Skeletal muscle tissue (tissue), 5 donors: ENCODE measurements around the gene SPRYD7. TPM values are rescaled to one million over a fixed set of nuclear protein-coding genes. Genes with fewer than 3 reads are reported as not detected.

ENCODE experiments used
- H3K27ac ChIP-seq: one replicate; pipeline ENCODE4 v1.7.0; 2013; ENCODE audit warnings: mild to moderate bottlenecking, low read depth, low read length, inconsistent platforms
- H3K27me3 ChIP-seq, 3 donors: one replicate each; pipeline ENCODE4 v1.7.0; 2013; ENCODE audit warnings: low read length in 3 of 3; ENCODE audit not compliant: control insufficient read depth in 3 of 3, insufficient read depth in 3 of 3
- H3K36me3 ChIP-seq, 3 donors: one replicate each; pipeline ENCODE4 v1.7.0; 2013; ENCODE audit warnings: low read length in 3 of 3; ENCODE audit not compliant: control insufficient read depth in 3 of 3, insufficient read depth in 3 of 3
- H3K4me1 ChIP-seq, 3 donors: one replicate each; pipeline ENCODE4 v1.7.0; 2013; ENCODE audit warnings: low read length in 3 of 3, mild to moderate bottlenecking in 3 of 3; ENCODE audit not compliant: control insufficient read depth in 3 of 3, insufficient read depth in 3 of 3
- H3K4me3 ChIP-seq, 3 donors: one replicate each; pipeline ENCODE4 v1.7.0; 2013; ENCODE audit warnings: low read length in 3 of 3
- H3K9ac ChIP-seq, 3 donors: one replicate each; pipeline ENCODE4 v1.7.0; 2013; ENCODE audit warnings: low read length in 3 of 3, mild to moderate bottlenecking in 3 of 3, moderate library complexity in 2 of 3, low read depth in 1 of 3
- H3K9me3 ChIP-seq, 3 donors: one replicate each; pipeline ENCODE4 v1.7.0; 2013; ENCODE audit warnings: low read length in 3 of 3; ENCODE audit not compliant: control insufficient read depth in 3 of 3
- small RNA-seq: library from RNA; depleted of rRNA; stranded (forward); fragments of <200 nt; gene quantifications from one replicate; pipeline ENCODE3, GENCODE V24; 2014
- total RNA-seq: library from RNA; depleted of rRNA; stranded (reverse); fragments of >200 nt; gene quantifications from one replicate; pipeline ENCODE4 v1.2.3, GENCODE V29; 2014
- donor health status: Osteomylitis.

Gene SPRYD7
- total RNA-seq, 1 donor from 2014 or later, result 4.7 TPM

GRCh38 chr13:49869519-49869918 is 66.6 kb downstream of the SPRYD7 start:
- H3K9ac ChIP-seq, result no peak overlapping the region

GRCh38 chr13:49867834-49868233 is 68.3 kb downstream of the SPRYD7 start:
- H3K36me3 ChIP-seq, result no peaks in the 10 kb centered on the region
- no peak overlapping the region for H3K27ac ChIP-seq
- no peak overlapping the region for H3K4me3 ChIP-seq
- no peak overlapping the region for H3K9ac ChIP-seq
- no peaks in the 10 kb centered on the region for H3K9me3 ChIP-seq
- no peaks in the 10 kb centered on the region for H3K27me3 ChIP-seq
- H3K4me1 ChIP-seq, result no peaks in the 10 kb centered on the region

More at GRCh38 chr13:49869519-49869918, 66.6 kb downstream of the SPRYD7 start:
- no peaks in the 10 kb centered on the region for H3K27me3 ChIP-seq
- no peaks in the 10 kb centered on the region for H3K36me3 ChIP-seq
- no peaks in the 10 kb centered on the region for H3K4me1 ChIP-seq
- H3K27ac ChIP-seq, result no peak overlapping the region
- no peaks in the 10 kb centered on the region for H3K9me3 ChIP-seq
- H3K4me3 ChIP-seq, result no peak overlapping the region

- no peaks in the 10 kb centered on the region for H3K27me3 ChIP-seq
- no peak overlapping the region for H3K27ac ChIP-seq
- H3K4me3 ChIP-seq, result no peak overlapping the region
- H3K9ac ChIP-seq, result no peak overlapping the region
- no peaks in the 10 kb centered on the region for H3K36me3 ChIP-seq
- H3K4me1 ChIP-seq, result no peaks in the 10 kb centered on the region
- no peaks in the 10 kb centered on the region for H3K9me3 ChIP-seq
Measured at GRCh38 chr13:49865218-49865617, 70.9 kb downstream of the SPRYD7 start.

- H3K4me3 ChIP-seq, result no peak overlapping the region
- H3K9me3 ChIP-seq, result no peaks in the 10 kb centered on the region
Measured at GRCh38 chr13:49864509-49864908, 71.6 kb downstream of the SPRYD7 start.

More at GRCh38 chr13:49864509-49864908, 71.6 kb downstream of the SPRYD7 start:
- Histone ChIP-seq H3K27me3 (no peaks in the 10 kb centered on the region), H3K27ac (no peak overlapping the region), H3K9ac (no peak overlapping the region), H3K36me3 (no peaks in the 10 kb centered on the region), H3K4me1 (no peaks in the 10 kb centered on the region)

Small RNA genes lying within 50 kb of the gene (small RNA-seq; reads per million reads assigned to genes)
- not detected for gene RNY4P30
- 0.76 reads per million, percentile 73 among the genes with 10 or more reads in this experiment for gene RNY4P9

Other genes with a start within 250 kb of the SPRYD7 start
- gene EBPL, start 244.9 kb downstream of the SPRYD7 start, total RNA-seq, result 31.3 TPM
- 23.0 TPM for gene KPNA3, start 143.7 kb downstream of the SPRYD7 start, total RNA-seq
- gene TRIM13, start 60.7 kb upstream of the SPRYD7 start, total RNA-seq, result 18.8 TPM
- 2.1 TPM for gene KCNRG, start 79.1 kb upstream of the SPRYD7 start, total RNA-seq